ENCODE measurements around the gene VSX1. TPM values are rescaled to one million over a fixed set of nuclear protein-coding genes. Genes with fewer than 3 reads are reported as not detected.

VSX1 gene
- total and polyA plus RNA-seq, 9 of the 15 experiments (the other 6 are each of a cell fraction or from before 2014, with no cell fraction given), result not detected

GRCh38 chr20:25031241-25031640 lies 50.7 kb downstream of the VSX1 start:
- in situ Hi-C loops (cut with MboI), result no loop called here
- Histone ChIP-seq H3K9me3 (replicated peaks; ENCODE audit: control insufficient read depth, insufficient read depth, low read depth, low read length) (no peaks in the 10 kb centered on the region), H3K9me1 (ENCODE audit: control insufficient read depth, insufficient read depth, low read length) (no peaks in the 10 kb centered on the region), H3K4me1 (replicated peaks in 1 of 2; ENCODE audit: control insufficient read depth in 2 of 2, insufficient read depth in 2 of 2, low read length in 2 of 2) (peaks cover 4 to 11% of the 10 kb centered on the region in 2 experiments; a peak in 3 of 5 replicates), H3K36me3 (ENCODE audit: control insufficient read depth, insufficient read depth, low read length) (no peaks in the 10 kb centered on the region), H4K20me1 (replicated peaks; ENCODE audit: control insufficient read depth, insufficient read depth, low read length) (no peaks in the 10 kb centered on the region), H3K27me3 (ENCODE audit: control insufficient read depth in 2 of 2, insufficient read depth in 2 of 2, low read length in 2 of 2) (peaks cover 0 to 26% of the 10 kb centered on the region in 2 experiments; a peak in 3 of 5 replicates), H3K79me2 (ENCODE audit: control insufficient read depth, insufficient read depth, low read length) (no peaks in the 10 kb centered on the region), H3K27ac (ENCODE audit: extremely low read depth, low read depth, low read length) (no peak overlapping the region), H2AFZ (ENCODE audit: low read depth, low read length) (no peak overlapping the region), H3K9ac (ENCODE audit: insufficient read depth in 1 of 2, low read depth in 2 of 2, low read length in 2 of 2) (no peak overlapping the region), H3K4me3 (no peak overlapping the region), H3K4me2 (ENCODE audit: insufficient read depth, low read length) (no peak overlapping the region)
- POLR2A ChIA-PET, result interaction anchor here (0.6 kb wide), 1 partner anchor 14 kb away, joined by 3 read pairs; no protein-coding TSS in a partner anchor
- TF ChIP-seq CEBPG (CRISPR knock-in tag; IDR thresholded peaks at IDR 0.05), result no peak
- TF ChIP-seq CEBPG (tag; conservative IDR thresholded peaks at IDR 0.05 in 1 of 2, IDR thresholded peaks at IDR 0.05 in 1 of 2), result 0 out of 4 replicates have a peak, but pooled peaks of 1 of the 2 experiments have one; percentile 7
- no peak for TF ChIP-seq E2F5 (CRISPR knock-in tag; IDR thresholded peaks at IDR 0.05)
- BruUV-seq (replicated peaks), result no TSS peak
- WGBS (ENCODE audit: insufficient coverage, low coverage, missing lambda C conversion rate), result 4% methylated on average over 3 of the region's 3 CpGs
- FAIRE-seq (no peak), ATAC-seq (no peak), DNase-seq (ENCODE audit: extremely low read depth in 1 of 4, low spot score in 3 of 4) (no peak)
- intact Hi-C loops (cut with micrococcal nuclease), result no loop called here
- CTCF ChIA-PET (ENCODE audit: low intra/inter-chr PET ratio), result no interaction called here

DNA sequence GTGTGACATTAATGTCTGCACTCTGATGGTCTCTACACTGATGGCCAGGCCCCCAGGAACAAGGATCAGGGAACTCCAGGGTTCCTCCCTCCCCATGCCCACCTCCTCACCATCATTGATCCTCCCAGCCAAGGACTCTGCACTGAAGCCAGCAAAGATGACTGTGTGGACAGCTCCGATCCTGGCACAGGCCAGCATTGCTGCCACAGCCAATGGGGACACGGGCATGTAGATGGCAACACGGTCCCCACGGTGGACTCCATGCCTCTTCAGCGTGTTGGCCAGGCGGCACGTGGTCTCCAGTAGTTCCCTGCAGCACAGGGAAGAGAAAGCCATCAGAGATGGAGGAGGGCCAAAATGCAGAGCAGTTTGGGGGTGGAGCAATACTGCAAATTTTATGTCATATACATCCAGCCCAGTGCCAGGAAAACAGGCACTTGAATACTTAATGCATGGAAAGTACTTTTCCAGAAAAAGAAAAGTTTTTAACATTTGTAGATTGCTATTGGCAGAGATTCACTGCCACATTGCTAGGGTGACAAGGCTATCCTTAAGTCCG lies 51.2 kb downstream of the VSX1 start:
- in situ Hi-C loops (cut with MboI), result no loop called here
- no peak overlapping the region for H3K4me2 ChIP-seq (ENCODE audit: insufficient read depth, low read length)
- no peak for TF ChIP-seq NFXL1 (CRISPR knock-in tag; IDR thresholded peaks at IDR 0.05)
- TF ChIP-seq MTF1 (CRISPR knock-in tag; IDR thresholded peaks at IDR 0.05; ENCODE audit: borderline replicate concordance), result no peak
- TF ChIP-seq, protein P1, sequence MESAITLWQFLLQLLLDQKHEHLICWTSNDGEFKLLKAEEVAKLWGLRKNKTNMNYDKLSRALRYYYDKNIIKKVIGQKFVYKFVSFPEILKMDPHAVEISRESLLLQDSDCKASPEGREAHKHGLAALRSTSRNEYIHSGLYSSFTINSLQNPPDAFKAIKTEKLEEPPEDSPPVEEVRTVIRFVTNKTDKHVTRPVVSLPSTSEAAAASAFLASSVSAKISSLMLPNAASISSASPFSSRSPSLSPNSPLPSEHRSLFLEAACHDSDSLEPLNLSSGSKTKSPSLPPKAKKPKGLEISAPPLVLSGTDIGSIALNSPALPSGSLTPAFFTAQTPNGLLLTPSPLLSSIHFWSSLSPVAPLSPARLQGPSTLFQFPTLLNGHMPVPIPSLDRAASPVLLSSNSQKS (CRISPR knock-in tag; IDR thresholded peaks at IDR 0.05), result no peak
- no peak for TF ChIP-seq NR3C1 (CRISPR knock-in tag; IDR thresholded peaks at IDR 0.05)
- TF ChIP-seq, protein P2, sequence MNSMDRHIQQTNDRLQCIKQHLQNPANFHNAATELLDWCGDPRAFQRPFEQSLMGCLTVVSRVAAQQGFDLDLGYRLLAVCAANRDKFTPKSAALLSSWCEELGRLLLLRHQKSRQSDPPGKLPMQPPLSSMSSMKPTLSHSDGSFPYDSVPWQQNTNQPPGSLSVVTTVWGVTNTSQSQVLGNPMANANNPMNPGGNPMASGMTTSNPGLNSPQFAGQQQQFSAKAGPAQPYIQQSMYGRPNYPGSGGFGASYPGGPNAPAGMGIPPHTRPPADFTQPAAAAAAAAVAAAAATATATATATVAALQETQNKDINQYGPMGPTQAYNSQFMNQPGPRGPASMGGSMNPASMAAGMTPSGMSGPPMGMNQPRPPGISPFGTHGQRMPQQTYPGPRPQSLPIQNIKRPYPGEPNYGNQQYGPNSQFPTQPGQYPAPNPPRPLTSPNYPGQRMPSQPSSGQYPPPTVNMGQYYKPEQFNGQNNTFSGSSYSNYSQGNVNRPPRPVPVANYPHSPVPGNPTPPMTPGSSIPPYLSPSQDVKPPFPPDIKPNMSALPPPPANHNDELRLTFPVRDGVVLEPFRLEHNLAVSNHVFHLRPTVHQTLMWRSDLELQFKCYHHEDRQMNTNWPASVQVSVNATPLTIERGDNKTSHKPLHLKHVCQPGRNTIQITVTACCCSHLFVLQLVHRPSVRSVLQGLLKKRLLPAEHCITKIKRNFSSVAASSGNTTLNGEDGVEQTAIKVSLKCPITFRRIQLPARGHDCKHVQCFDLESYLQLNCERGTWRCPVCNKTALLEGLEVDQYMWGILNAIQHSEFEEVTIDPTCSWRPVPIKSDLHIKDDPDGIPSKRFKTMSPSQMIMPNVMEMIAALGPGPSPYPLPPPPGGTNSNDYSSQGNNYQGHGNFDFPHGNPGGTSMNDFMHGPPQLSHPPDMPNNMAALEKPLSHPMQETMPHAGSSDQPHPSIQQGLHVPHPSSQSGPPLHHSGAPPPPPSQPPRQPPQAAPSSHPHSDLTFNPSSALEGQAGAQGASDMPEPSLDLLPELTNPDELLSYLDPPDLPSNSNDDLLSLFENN (IDR thresholded peaks at IDR 0.05; ENCODE audit: low read depth in 2 of 2, low read length in 2 of 2), result no peak

More for the DNA sequence above, 51.2 kb downstream of the VSX1 start:
- ChIA-PET CTCF (ENCODE audit: low intra/inter-chr PET ratio) (no interaction called here), POLR2A (interaction anchor here (0.6 kb wide), 1 partner anchor 14 kb away, joined by 3 read pairs; no protein-coding TSS in a partner anchor)
- Histone ChIP-seq H3K9me1 (ENCODE audit: control insufficient read depth, insufficient read depth, low read length) (no peaks in the 10 kb centered on the region), H3K36me3 (ENCODE audit: control insufficient read depth, insufficient read depth, low read length) (no peaks in the 10 kb centered on the region), H3K4me3 (no peak overlapping the region), H3K9me3 (replicated peaks; ENCODE audit: control insufficient read depth, insufficient read depth, low read depth, low read length) (no peaks in the 10 kb centered on the region), H3K79me2 (ENCODE audit: control insufficient read depth, insufficient read depth, low read length) (no peaks in the 10 kb centered on the region), H2AFZ (ENCODE audit: low read depth, low read length) (no peak overlapping the region), H4K20me1 (replicated peaks; ENCODE audit: control insufficient read depth, insufficient read depth, low read length) (no peaks in the 10 kb centered on the region), H3K9ac (ENCODE audit: insufficient read depth in 1 of 2, low read depth in 2 of 2, low read length in 2 of 2) (no peak overlapping the region), H3K27ac (ENCODE audit: extremely low read depth, low read depth, low read length) (no peak overlapping the region), H3K27me3 (ENCODE audit: control insufficient read depth in 2 of 2, insufficient read depth in 2 of 2, low read length in 2 of 2) (peaks cover 0 to 26% of the 10 kb centered on the region in 2 experiments; a peak in 3 of 5 replicates), H3K4me1 (replicated peaks in 1 of 2; ENCODE audit: control insufficient read depth in 2 of 2, insufficient read depth in 2 of 2, low read length in 2 of 2) (peaks cover 4 to 11% of the 10 kb centered on the region in 2 experiments; a peak in 3 of 5 replicates)
- WGBS (ENCODE audit: insufficient coverage, low coverage, missing lambda C conversion rate), result 0% methylated on average over 4 of the region's 8 CpGs
- no peak for ATAC-seq
- intact Hi-C loops (cut with micrococcal nuclease), result no loop called here
- no peak for DNase-seq (ENCODE audit: extremely low read depth in 1 of 4, low spot score in 3 of 4)
- no TSS peak for BruUV-seq (replicated peaks)
- FAIRE-seq, result no peak

All from K562 (cell line).